ENCODE measurements around the gene TRIM54. TPM values are rescaled to one million over a fixed set of nuclear protein-coding genes. Genes with fewer than 3 reads are reported as not detected.

Gene TRIM54
- total RNA-seq, 1 donor from 2014 or later = not detected

- H3K27me3 ChIP-seq (ENCODE audit: control insufficient read depth, insufficient read depth, low read length) = peaks cover 28% of the 10 kb centered on the region
- DNase-seq (ENCODE audit: low read depth) = no peak
- TF ChIP-seq, protein P1, sequence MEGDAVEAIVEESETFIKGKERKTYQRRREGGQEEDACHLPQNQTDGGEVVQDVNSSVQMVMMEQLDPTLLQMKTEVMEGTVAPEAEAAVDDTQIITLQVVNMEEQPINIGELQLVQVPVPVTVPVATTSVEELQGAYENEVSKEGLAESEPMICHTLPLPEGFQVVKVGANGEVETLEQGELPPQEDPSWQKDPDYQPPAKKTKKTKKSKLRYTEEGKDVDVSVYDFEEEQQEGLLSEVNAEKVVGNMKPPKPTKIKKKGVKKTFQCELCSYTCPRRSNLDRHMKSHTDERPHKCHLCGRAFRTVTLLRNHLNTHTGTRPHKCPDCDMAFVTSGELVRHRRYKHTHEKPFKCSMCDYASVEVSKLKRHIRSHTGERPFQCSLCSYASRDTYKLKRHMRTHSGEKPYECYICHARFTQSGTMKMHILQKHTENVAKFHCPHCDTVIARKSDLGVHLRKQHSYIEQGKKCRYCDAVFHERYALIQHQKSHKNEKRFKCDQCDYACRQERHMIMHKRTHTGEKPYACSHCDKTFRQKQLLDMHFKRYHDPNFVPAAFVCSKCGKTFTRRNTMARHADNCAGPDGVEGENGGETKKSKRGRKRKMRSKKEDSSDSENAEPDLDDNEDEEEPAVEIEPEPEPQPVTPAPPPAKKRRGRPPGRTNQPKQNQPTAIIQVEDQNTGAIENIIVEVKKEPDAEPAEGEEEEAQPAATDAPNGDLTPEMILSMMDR (IDR thresholded peaks at IDR 0.05; ENCODE audit: insufficient read depth, low read length, severe bottlenecking) = no peak
- H3K4me3 ChIP-seq (ENCODE audit: low read depth, low read length) = no peak overlapping the region
- no peaks in the 10 kb centered on the region for H3K36me3 ChIP-seq (ENCODE audit: control insufficient read depth, insufficient read depth, low read length)
- no peak for FAIRE-seq
Observed at GRCh38 chr2:27258051-27258450, 24.2 kb upstream of the TRIM54 start.

DNA sequence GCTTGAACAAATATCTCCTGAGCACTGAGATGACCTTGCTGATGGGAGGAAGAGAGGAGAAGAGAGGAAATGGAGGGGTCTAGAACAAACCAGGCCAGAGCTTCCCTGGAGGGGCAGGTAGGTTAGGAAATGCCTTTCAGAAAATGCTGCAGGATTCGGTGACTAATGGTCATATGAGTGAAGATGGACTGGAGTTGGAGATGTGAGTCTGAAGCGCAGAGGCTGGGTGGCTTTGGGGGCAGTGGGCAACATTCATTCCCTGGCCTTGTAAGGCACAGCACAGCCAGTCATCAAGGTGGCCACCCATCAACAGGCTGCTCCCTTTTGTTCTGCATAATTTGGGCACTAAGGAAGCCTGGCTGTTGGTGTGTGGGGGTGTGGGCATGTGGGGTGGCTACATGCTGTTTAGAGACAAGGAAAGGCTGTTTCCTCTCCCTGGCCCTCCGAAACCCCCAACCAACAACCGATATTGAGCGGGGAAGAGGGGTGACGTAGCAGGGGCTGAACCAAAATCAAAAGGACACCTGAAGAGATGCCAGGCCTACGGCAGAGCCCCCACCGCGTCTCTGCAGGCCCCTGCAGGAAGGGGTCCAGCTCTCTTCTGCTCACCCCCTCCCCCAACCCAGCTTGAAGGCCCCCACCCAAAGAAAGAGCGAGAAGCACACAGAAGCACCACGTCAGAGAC, 20.8 kb upstream of the TRIM54 start:
- DNase-seq (ENCODE audit: low read depth) (no peak), FAIRE-seq (peak; percentile 52)
- Histone ChIP-seq H3K27me3 (ENCODE audit: control insufficient read depth, insufficient read depth, low read length) (peaks cover 53% of the 10 kb centered on the region), H3K4me3 (ENCODE audit: low read depth, low read length) (no peak overlapping the region), H3K36me3 (ENCODE audit: control insufficient read depth, insufficient read depth, low read length) (no peaks in the 10 kb centered on the region)
- TF ChIP-seq, protein P1 (IDR thresholded peaks at IDR 0.05; ENCODE audit: insufficient read depth, low read length, severe bottlenecking) = no peak

GRCh38 chr2:27261926-27262298, 20.3 kb upstream of the TRIM54 start:
- Histone ChIP-seq H3K27me3 (ENCODE audit: control insufficient read depth, insufficient read depth, low read length) (peaks cover 53% of the 10 kb centered on the region), H3K4me3 (ENCODE audit: low read depth, low read length) (no peak overlapping the region), H3K36me3 (ENCODE audit: control insufficient read depth, insufficient read depth, low read length) (no peaks in the 10 kb centered on the region)
- TF ChIP-seq, protein P1 (IDR thresholded peaks at IDR 0.05; ENCODE audit: insufficient read depth, low read length, severe bottlenecking) = no peak
- FAIRE-seq (no peak), DNase-seq (ENCODE audit: low read depth) (no peak)

DNA sequence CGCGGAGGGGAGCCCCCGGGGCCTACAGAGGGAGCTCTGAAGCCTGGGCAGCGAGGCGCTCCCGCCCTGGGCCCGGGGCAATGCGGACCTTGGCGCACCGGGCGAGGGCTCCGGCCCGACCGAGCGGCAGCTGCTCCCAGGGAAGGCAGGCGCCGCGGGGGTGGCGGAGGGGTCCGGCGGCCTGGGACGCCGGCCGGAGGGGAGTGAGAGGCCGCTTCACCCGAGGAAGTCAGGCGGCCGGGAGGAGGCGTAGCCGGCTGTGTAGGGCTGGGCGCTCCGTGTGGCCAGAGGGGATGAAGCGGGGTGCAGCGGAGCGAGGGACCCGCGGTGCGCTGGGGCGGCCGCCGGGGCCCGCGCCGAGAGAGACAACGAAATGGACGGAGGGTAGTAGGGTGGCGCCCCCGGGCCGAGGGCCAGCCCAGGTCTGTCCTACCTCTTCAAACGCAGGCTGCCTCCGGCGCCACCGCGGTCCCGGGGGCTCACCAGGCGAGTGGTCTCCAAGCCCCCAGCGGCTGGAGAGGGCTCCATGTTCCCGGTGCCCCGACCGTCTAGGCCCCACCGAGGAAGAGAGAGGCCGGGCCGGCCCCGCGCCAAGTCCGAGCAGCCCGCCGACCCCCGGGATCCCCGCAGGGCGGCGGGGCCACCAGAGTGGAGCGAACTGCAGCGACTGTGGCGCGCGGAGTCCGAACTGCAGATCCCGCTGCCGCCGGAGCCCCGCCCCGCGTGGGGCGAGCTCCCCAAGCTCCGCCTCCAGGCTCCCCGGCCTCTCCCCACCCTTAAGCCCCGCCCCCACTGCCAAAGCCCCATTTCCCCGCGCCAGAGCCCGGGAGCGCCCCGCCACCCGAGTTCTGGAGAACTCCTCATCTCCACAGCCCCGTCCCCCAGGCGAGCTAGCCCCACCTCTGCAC, 19.6 kb upstream of the TRIM54 start, which contains the start of gene SLC30A3:
Gene SLC30A3 (minus strand): TSS at position 669 of the 908 bp plus-strand sequence. CDS start 141 bp downstream, at position 528.
- TF ChIP-seq, protein P1 (IDR thresholded peaks at IDR 0.05; ENCODE audit: insufficient read depth, low read length, severe bottlenecking) = no peak
- Histone ChIP-seq H3K27me3 (ENCODE audit: control insufficient read depth, insufficient read depth, low read length) (peaks cover 53% of the 10 kb centered on the region), H3K4me3 (ENCODE audit: low read depth, low read length) (peak within 1 kb of the TSS; percentile 29), H3K36me3 (ENCODE audit: control insufficient read depth, insufficient read depth, low read length) (no peaks in the 10 kb centered on the region)
- FAIRE-seq (no peak), DNase-seq (ENCODE audit: low read depth) (peak; percentile 19)

DNA sequence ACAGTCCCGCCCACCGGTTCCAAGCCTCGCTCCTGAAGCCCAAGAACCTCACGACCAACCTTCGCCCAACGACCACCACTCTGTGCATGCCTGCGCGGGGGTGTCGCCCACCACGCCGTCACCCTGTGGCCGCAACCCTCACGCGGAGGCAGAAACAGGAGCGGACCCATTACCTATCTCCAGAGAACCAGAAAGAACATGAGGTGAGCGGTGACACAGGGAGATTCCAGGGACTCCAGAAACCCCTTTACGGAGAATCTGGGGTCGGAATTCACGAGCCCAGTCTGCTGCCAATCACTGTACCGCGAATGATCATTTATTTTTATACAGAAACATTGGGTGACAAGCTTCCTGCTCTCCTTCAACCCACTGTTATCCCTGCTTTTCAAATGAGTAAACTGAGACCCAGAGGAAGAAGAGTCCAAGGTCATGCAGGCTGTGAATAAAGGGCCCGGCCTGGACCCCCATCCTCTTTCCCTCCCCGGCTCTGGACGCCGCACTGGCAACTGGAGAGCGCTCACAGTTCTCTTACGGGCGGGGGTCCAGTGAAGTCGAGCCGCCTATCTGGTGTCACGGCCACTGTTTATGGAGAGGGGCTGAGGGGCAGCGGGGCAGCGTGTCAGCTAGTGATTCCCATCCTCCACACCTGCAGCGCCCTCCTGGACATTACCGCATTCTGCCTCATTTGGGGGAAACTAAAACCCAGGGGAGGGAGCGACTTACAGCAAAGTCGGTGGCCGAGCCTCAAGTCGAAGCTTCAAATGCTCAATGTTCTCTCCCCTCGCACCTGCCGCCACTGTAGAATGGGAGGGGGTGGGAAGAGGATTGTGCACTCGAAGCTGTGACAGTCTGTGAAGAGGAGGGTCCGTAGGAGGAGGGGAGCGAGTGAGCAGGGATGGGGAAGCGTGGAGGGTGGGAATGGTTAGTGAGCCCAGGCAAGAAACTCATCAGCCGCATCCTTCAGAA, 18.7 kb upstream of the TRIM54 start:
- Histone ChIP-seq H3K27me3 (ENCODE audit: control insufficient read depth, insufficient read depth, low read length) (peaks cover 53% of the 10 kb centered on the region), H3K4me3 (ENCODE audit: low read depth, low read length) (peak overlapping the region; percentile 29), H3K36me3 (ENCODE audit: control insufficient read depth, insufficient read depth, low read length) (no peaks in the 10 kb centered on the region)
- DNase-seq (ENCODE audit: low read depth) (no peak), FAIRE-seq (no peak)
- TF ChIP-seq, protein P1 (IDR thresholded peaks at IDR 0.05; ENCODE audit: insufficient read depth, low read length, severe bottlenecking) = no peak

Data from bronchial epithelial cell (primary cell).